ENCODE data around the gene HSDL1.

DNA sequence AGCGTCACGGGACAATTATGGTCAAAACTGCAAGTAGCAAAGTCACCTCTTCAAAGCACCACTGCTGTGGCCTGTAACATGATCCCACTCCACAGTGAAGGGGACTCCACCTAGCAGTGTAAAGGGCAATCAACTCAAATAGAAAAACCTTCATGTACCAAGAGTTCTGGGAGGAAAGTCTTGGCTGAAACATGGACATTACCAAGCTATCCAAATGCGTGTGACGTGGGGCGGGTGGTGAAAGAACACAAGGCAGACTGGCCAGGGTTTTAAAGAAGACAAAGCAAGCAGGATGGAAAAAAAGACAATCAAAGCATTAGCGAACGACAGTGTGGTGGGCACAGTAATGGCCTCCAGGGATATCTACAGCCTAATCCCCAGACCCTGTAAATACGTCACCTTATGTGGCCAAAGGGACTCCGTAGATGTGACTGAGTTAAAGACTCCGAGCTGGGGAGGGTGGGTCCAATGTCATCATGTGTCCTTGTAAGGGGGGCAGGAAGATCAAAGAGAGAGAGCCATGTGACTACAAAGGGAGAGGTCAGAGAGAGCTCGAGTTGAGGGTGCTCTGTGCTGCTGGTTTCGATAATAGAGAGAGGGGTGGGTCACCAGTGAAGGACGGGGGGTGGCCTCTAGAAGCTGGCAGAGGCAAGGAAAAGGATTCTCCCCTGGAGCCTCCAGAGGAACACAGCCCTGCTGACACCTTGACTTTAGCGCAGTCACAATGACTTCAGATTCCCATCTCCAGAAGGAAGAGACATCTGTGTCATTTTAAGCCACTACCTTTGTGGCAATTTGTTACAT, 6.0 kb downstream of the HSDL1 start:
- TF ChIP-seq, protein P1, sequence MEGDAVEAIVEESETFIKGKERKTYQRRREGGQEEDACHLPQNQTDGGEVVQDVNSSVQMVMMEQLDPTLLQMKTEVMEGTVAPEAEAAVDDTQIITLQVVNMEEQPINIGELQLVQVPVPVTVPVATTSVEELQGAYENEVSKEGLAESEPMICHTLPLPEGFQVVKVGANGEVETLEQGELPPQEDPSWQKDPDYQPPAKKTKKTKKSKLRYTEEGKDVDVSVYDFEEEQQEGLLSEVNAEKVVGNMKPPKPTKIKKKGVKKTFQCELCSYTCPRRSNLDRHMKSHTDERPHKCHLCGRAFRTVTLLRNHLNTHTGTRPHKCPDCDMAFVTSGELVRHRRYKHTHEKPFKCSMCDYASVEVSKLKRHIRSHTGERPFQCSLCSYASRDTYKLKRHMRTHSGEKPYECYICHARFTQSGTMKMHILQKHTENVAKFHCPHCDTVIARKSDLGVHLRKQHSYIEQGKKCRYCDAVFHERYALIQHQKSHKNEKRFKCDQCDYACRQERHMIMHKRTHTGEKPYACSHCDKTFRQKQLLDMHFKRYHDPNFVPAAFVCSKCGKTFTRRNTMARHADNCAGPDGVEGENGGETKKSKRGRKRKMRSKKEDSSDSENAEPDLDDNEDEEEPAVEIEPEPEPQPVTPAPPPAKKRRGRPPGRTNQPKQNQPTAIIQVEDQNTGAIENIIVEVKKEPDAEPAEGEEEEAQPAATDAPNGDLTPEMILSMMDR (conservative IDR thresholded peaks at IDR 0.05; ENCODE audit: low read depth, low read length) = no peak
- no peak for TF ChIP-seq RCOR1 (IDR thresholded peaks at IDR 0.05; ENCODE audit: insufficient replicate concordance, low read length)
